Heart left ventricle (tissue), 13 donors: ENCODE measurements around the gene ADAMTS7.
"Not testable (repeated sequence)": the region's sequence is repeated elsewhere in the genome, so short reads cannot be mapped to it uniquely, and the experiment has no call there.

Experiments used
- CTCF ChIP-seq, 12 donors: fragments of 200-600 bp; sonication (generic) in 4 of 12; IDR thresholded peaks; one replicate each; pipeline versions ENCODE4 v1.5.0 to v1.8.0; 2018 to 2022; ENCODE audit warnings: antibody characterized with exemption in 12 of 12, mild to moderate bottlenecking in 5 of 12
- POLR2A ChIP-seq, 2 donors: fragments of 450-650 bp; IDR thresholded peaks; one replicate each; pipeline ENCODE4 v1.6.1; 2017; ENCODE audit warnings: antibody characterized with exemption in 2 of 2, mild to moderate bottlenecking in 2 of 2, moderate library complexity in 2 of 2
- donor health status: ischemic (EF 13 %, LVEDD 7.1; RV severe dilation, severe dysfunction).
- donor health status: DM: no; HTN: yes; CAD: no.
- donor health status: DM: no; HTN: no; CAD: no.
- donor health status: ischemic (EF 25% LVEDD 6.9; RV normal size, moderate dysfunction).
- donor health status: ischemic (EF 25% LVEDD 5.7; RV mildly dilated, moderate dysfunction).
- donor health status: ischemic (EF 35%, LVEDD 5.7; RV mildly dilated, moderate dysfunction).
- donor health status: nonischemic (EF 11% LVEDD 7.7; RV severe dilation, severe dysfunction).
- donor health status: DM: yes; HTN: yes; CAD: no.
- donor health status: PGD.
- donor health status: ischemic (EF 29% LVEDD 5.4; RV normal size, mild dysfunction).
- donor health status: nonischemic (EF 23%, LVEDD 6.1; RV moderate dilation, normal function).

GRCh38 chr15:78761475-78761874 lies 49.8 kb downstream of the ADAMTS7 start:
- TF ChIP-seq CTCF, POLR2A (IDR thresholded peaks at IDR 0.05): not testable (repeated sequence)
